Left forelimb (tissue), 1 donor: ENCODE results near the gene ZNF410.
"Not testable (repeated sequence)": the region's sequence is repeated elsewhere in the genome, so short reads cannot be mapped to it uniquely, and the experiment has no call there.

Experiments
- DNase-seq: peaks from one replicate; pipeline ENCODE4 v3.0.0-alpha.2; 2018; ENCODE audit warnings: low spot score

Gene ZNF410

GRCh38 chr14:73887694-73888459 is 1.2 kb downstream of the ZNF410 start:
- no peak for DNase-seq

- no peak for DNase-seq
These were observed 1.7 kb downstream of the ZNF410 start for GRCh38 chr14:73888460-73888725.

- DNase-seq: no peak
These were observed 2.3 kb downstream of the ZNF410 start for GRCh38 chr14:73888971-73889370.

GRCh38 chr14:73889376-73889775 is 2.7 kb downstream of the ZNF410 start:
- DNase-seq: no peak

GRCh38 chr14:73894180-73894687 is 7.6 kb downstream of the ZNF410 start:
- not testable (repeated sequence) for DNase-seq

- no peak for DNase-seq
These were observed 9.3 kb downstream of the ZNF410 start for GRCh38 chr14:73895939-73896338.

GRCh38 chr14:73896521-73896920 is 9.9 kb downstream of the ZNF410 start:
- no peak for DNase-seq

- DNase-seq: no peak
These were observed 16.4 kb downstream of the ZNF410 start for GRCh38 chr14:73903028-73903427.

- no peak for DNase-seq
These were observed 23.0 kb downstream of the ZNF410 start for GRCh38 chr14:73909681-73910080.

GRCh38 chr14:73913256-73913655 is 26.6 kb downstream of the ZNF410 start:
- no peak for DNase-seq

- no peak for DNase-seq
These were observed 29.7 kb downstream of the ZNF410 start for GRCh38 chr14:73916324-73916723.

- not testable (repeated sequence) for DNase-seq
These were observed 32.8 kb downstream of the ZNF410 start for GRCh38 chr14:73919457-73919856.

- DNase-seq: no peak
These were observed 37.7 kb downstream of the ZNF410 start for GRCh38 chr14:73924337-73924736.

- DNase-seq: no peak
These were observed 49.0 kb downstream of the ZNF410 start for GRCh38 chr14:73935666-73936065.

GRCh38 chr14:73936548-73936947 is 49.9 kb downstream of the ZNF410 start:
- DNase-seq: no peak

- no peak for DNase-seq
These were observed 50.4 kb downstream of the ZNF410 start for GRCh38 chr14:73937012-73937411.

GRCh38 chr14:73942180-73942579 is 55.5 kb downstream of the ZNF410 start:
- DNase-seq: no peak

GRCh38 chr14:73943083-73943482 is 56.4 kb downstream of the ZNF410 start:
- DNase-seq: no peak

- DNase-seq: no peak
These were observed 57.9 kb downstream of the ZNF410 start for GRCh38 chr14:73944432-73945158.

GRCh38 chr14:73945159-73945670 is 58.6 kb downstream of the ZNF410 start:
- DNase-seq: no peak

GRCh38 chr14:73949752-73950734 is 63.4 kb downstream of the ZNF410 start, which contains the start of the genes COQ6 and FAM161B:
TSS of gene COQ6 (plus strand) at chr14:73950302. CDS start at chr14:73950333, 31 bp downstream.
TSS of gene FAM161B (minus strand) at chr14:73950094. CDS start at chr14:73950026, 68 bp downstream.
- DNase-seq: peak; percentile 96

GRCh38 chr14:73953731-73954130 is 67.1 kb downstream of the ZNF410 start:
- DNase-seq: no peak
